ENCODE measurements around the gene KRTAP6-3.

Gene KRTAP6-3

GRCh38 chr21:30625449-30626165, 33.4 kb downstream of the KRTAP6-3 start:
- no peak for DNase-seq (ENCODE audit: low spot score)

DNA sequence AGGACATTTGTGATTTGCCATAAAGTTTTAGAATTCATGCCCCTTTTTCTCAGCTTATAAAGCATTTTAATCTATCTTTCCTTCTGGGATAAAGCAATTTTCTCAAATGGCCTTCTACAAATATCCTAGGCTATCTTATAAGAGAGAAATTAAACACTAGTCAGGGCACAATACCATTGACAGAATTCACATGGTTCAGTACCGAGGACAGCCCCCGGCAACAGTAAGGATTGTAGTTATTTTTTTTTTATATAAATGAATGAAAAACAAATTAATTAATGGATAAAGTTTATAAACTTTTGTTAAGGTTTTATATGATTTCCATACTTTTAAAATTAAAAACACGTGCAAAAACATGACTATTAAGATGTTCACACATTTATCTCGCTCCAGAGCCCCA, 35.9 kb downstream of the KRTAP6-3 start:
- no peak for DNase-seq (ENCODE audit: low spot score)

- no peak for DNase-seq (ENCODE audit: low spot score)
Measured at GRCh38 chr21:30629200-30629599, 37.0 kb downstream of the KRTAP6-3 start.

DNA sequence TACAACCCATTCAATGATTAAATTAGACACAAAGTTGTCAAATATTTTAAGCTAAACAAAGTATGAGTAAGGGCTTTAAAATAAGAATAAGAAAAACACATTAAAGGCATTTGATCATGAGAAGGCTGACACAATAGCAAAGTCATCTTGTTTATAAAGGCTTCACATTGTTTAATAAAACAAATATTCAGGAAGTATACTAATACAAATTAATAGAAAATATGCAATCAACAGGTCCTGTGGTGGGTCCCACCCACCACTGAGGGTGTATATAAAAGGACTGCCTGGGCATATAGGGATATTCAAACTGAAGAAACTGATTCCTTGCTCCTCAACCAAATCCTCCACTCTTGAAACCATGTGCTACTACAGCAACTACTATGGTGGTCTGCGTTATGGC, 42.7 kb downstream of the KRTAP6-3 start, which contains the start of gene KRTAP20-2:
Gene KRTAP20-2, plus strand, starts transcription at position 301 of the 400 bp plus-strand sequence. Its CDS starts 58 bp downstream, at position 359.
- no peak for DNase-seq (ENCODE audit: low spot score)

DNA sequence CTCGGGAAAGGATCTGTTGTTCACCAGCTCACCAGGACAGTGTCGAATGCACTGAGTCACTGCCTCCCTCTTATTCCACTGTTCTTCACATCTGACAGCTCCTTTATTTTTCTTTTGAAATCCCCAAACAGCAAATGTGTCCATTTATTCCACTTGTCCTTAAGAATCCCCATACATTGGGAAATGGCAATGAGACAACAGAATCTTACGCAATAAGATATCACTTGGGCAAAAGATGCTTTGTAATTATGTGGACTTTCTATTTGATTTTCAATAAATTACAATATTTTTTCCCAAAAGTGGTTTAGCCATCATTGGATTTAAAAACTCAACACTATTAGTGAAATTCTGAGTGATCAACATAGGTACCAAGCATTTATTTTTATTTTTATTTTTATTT, 46.4 kb downstream of the KRTAP6-3 start:
- no peak for DNase-seq (ENCODE audit: low spot score)

DNA sequence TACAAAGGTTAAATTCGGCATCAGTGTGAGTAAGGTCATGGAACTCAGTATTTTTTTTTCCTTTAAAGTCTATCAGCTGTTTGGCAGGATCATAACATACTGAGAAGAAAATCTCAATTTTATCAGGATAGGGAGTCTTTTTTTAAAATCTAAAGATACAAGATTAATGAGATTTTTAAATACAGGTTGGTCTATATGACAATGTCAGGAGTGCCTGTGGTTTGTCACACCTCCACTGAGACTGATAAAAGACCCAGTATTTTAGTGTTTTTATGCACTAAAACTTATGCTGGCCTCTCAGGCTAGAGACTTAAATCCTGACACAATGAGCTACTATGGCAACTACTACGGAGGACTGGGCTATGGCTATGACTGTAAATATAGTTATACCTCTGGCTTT, 50.3 kb downstream of the KRTAP6-3 start, which contains the start of gene KRTAP20-3:
Gene KRTAP20-3, plus strand, starts transcription at position 301 of the 400 bp plus-strand sequence.
- no peak for DNase-seq (ENCODE audit: low spot score)
